ENCODE measurements around the gene GNRHR.

- TF ChIP-seq CTCF (conservative IDR thresholded peaks at IDR 0.05; ENCODE audit: low read depth, low read length) (no peak), CHD1 (IDR thresholded peaks at IDR 0.05; ENCODE audit: low read depth, low read length) (no peak), MXI1 (IDR thresholded peaks at IDR 0.05; ENCODE audit: borderline replicate concordance, low read depth, low read length) (no peak), MAFK (IDR thresholded peaks at IDR 0.05; ENCODE audit: low read depth, low read length) (no peak), SMC3 (IDR thresholded peaks at IDR 0.05; ENCODE audit: low read depth, low read length) (no peak)
Measured at GRCh38 chr4:67718848-67719247, 35.3 kb downstream of the GNRHR start.

All from IMR-90 (cell line).